Fibroblast of the aortic adventitia (primary cell): Measurements from ENCODE around the gene CHDH. TPM values are rescaled to one million over a fixed set of nuclear protein-coding genes. Genes with fewer than 3 reads are reported as not detected.
A peak's percentile ranks its signal among the peaks of the same experiment; 100 is the strongest.

Experiments
- DNase-seq: peaks from one replicate; pipeline ENCODE4 v3.0.0-alpha.2; 2010; ENCODE audit warnings: low read depth
- H3K4me3 ChIP-seq: 2 replicates; pipeline ENCODE4 v1.5.1; 2011; ENCODE audit warnings: low read depth, mild to moderate bottlenecking, control low read depth, low read length, moderate library complexity
- CTCF ChIP-seq: IDR thresholded peaks from 2 replicates; pipeline ENCODE4 v1.5.1; 2011; ENCODE audit warnings: mild to moderate bottlenecking, low read length, control low read depth, inconsistent platforms; ENCODE audit not compliant: insufficient read depth
- total RNA-seq: library from RNA; depleted of rRNA; stranded (reverse); fragments of >200 nt; gene quantifications from 2 replicates; pipeline ENCODE4 v1.2.3, GENCODE V29; 2012; ENCODE audit warnings: low replicate concordance

Gene CHDH
- total RNA-seq, 1 donor: 1.3 TPM

- TF ChIP-seq CTCF: peak; percentile 11
- H3K4me3 ChIP-seq: no peak overlapping the region
- no peak for DNase-seq
Observed at GRCh38 chr3:53842436-53843194, 3.6 kb downstream of the CHDH start.

- no peak for DNase-seq
- no peak for TF ChIP-seq CTCF
- no peak overlapping the region for H3K4me3 ChIP-seq
Observed at GRCh38 chr3:53841296-53841695, 4.9 kb downstream of the CHDH start.

GRCh38 chr3:53837331-53837730 lies 8.9 kb downstream of the CHDH start:
- no peak overlapping the region for H3K4me3 ChIP-seq
- no peak for DNase-seq
- TF ChIP-seq CTCF: no peak

- TF ChIP-seq CTCF: no peak
- no peak overlapping the region for H3K4me3 ChIP-seq
- DNase-seq: no peak
Observed at GRCh38 chr3:53836084-53836872, 9.9 kb downstream of the CHDH start.

GRCh38 chr3:53835257-53835656 lies 11.0 kb downstream of the CHDH start:
- TF ChIP-seq CTCF: no peak
- no peak for DNase-seq
- H3K4me3 ChIP-seq: no peak overlapping the region

GRCh38 chr3:53834429-53835095 lies 11.7 kb downstream of the CHDH start:
- no peak for TF ChIP-seq CTCF
- no peak overlapping the region for H3K4me3 ChIP-seq
- no peak for DNase-seq
